Panc1 (cell line): ENCODE measurements around the gene KRT25. TPM values are rescaled to one million over a fixed set of nuclear protein-coding genes. Genes with fewer than 3 reads are reported as not detected.

Experiments used
- ATAC-seq: fragments of 200-7000 bp; cut with Tn5 transposase; 2 replicates; pipeline ENCODE4 v1.9.1; 2020; ENCODE audit warnings: mild to moderate bottlenecking, moderate library complexity
- BruUV-seq: library from RNA; stranded (reverse); fragments of 400-500 nt; replicated peaks from 2 replicates; lab custom pipeline; 2021; lab: Mats Ljungman, UMichigan
- CTCF ChIA-PET: fragments of 300-600 bp; sonication (Branson Sonifier 250); formaldehyde crosslinking; loops from one replicate; lab custom pipeline; 2022; ENCODE audit warnings: antibody characterized with exemption; lab: Charles Lee
- POLR2A ChIA-PET: fragments of 300-600 bp; sonication (Branson Sonifier 250); formaldehyde crosslinking; loops from one replicate; lab custom pipeline; 2022; ENCODE audit warnings: antibody characterized with exemption; lab: Charles Lee
- DNase-seq: peaks from one replicate; pipeline ENCODE4 v3.0.0-alpha.2; 2010; ENCODE audit warnings: low read depth, low spot score
- H3K27ac ChIP-seq: 2 replicates; pipeline ENCODE4 v1.5.1; 2011; ENCODE audit warnings: mild to moderate bottlenecking, low read length, inconsistent platforms
- H3K27me3 ChIP-seq: fragments of 200-500 bp; sonication (Bioruptor generic); 2 replicates; pipeline ENCODE4 v1.6.0; 2014; ENCODE audit warnings: low read length, inconsistent platforms; ENCODE audit not compliant: control insufficient read depth, insufficient read depth
- H3K36me3 ChIP-seq: fragments of 200-500 bp; sonication (Bioruptor generic); 2 replicates; pipeline ENCODE4 v1.5.1; 2014; ENCODE audit warnings: inconsistent platforms, mild to moderate bottlenecking, low read length, moderate library complexity; ENCODE audit not compliant: control insufficient read depth, insufficient read depth
- H3K4me1 ChIP-seq: 2 replicates; pipeline ENCODE4 v1.5.1; 2011; ENCODE audit warnings: inconsistent platforms, mild to moderate bottlenecking, low read length, moderate library complexity; ENCODE audit not compliant: control insufficient read depth, insufficient read depth
- H3K4me3 ChIP-seq, 2 experiments: 2 replicates each; pipeline ENCODE4 v1.5.1; 2011 to 2012; ENCODE audit warnings: low read depth in 2 of 2, low read length in 2 of 2, mild to moderate bottlenecking in 2 of 2, inconsistent platforms in 1 of 2, moderate library complexity in 1 of 2
- H3K9me3 ChIP-seq: fragments of 200-500 bp; sonication (Bioruptor generic); 2 replicates; pipeline ENCODE4 v1.5.1; 2014; ENCODE audit warnings: low read depth, mild to moderate bottlenecking, inconsistent platforms, low read length, moderate library complexity; ENCODE audit not compliant: control insufficient read depth, insufficient read depth
- POLR2AphosphoS5 ChIP-seq: IDR thresholded peaks from 2 replicates; pipeline ENCODE4 v1.6.1; 2012; ENCODE audit warnings: mild to moderate bottlenecking, low read depth, low read length, moderate library complexity
- SIN3A ChIP-seq: IDR thresholded peaks from 2 replicates; pipeline ENCODE4 v1.6.1; 2012; ENCODE audit warnings: low read depth, mild to moderate bottlenecking, low read length, moderate library complexity, borderline replicate concordance; ENCODE audit not compliant: insufficient read depth
- TCF7L2 ChIP-seq: IDR thresholded peaks from 2 replicates; pipeline ENCODE4 v1.6.1; 2011; ENCODE audit warnings: mild to moderate bottlenecking, low read depth, low read length, inconsistent platforms
- in situ Hi-C: cut with HindIII; loops from 2 replicates; pipeline ENCODE4 v1.10.0; 2016; ENCODE audit warnings: low sequenced_read_pairs, low pct_unique_long_range_greater_than_20kb
- intact Hi-C: fragments of 100-400 bp; cut with micrococcal nuclease; formaldehyde crosslinking; loops from one replicate; pipeline ENCODE4 v1.10.0; 2022; ENCODE audit not compliant: unreplicated experiment
- total RNA-seq: library from RNA; stranded (reverse); gene quantifications from one replicate; pipeline ENCODE4 v1.2.1, GENCODE V29; 2021; ENCODE audit not compliant: unreplicated experiment
- TF ChIP-seq, protein P1 (sequence below), 2 experiments: IDR thresholded peaks; 2 replicates each; pipeline ENCODE4 v1.6.1; 2011 to 2012; ENCODE audit warnings: low read depth in 2 of 2, control low read depth in 1 of 2, low read length in 1 of 2, mild to moderate bottlenecking in 1 of 2, moderate library complexity in 1 of 2; ENCODE audit not compliant: insufficient read depth in 1 of 2
- TF ChIP-seq, protein P2 (sequence below): fragments of 450-650 bp; IDR thresholded peaks from 2 replicates; pipeline ENCODE4 v1.5.1; 2017; ENCODE audit warnings: mild to moderate bottlenecking

KRT25 gene
- total RNA-seq, 1 experiment from 2014 or later: not detected

DNA sequence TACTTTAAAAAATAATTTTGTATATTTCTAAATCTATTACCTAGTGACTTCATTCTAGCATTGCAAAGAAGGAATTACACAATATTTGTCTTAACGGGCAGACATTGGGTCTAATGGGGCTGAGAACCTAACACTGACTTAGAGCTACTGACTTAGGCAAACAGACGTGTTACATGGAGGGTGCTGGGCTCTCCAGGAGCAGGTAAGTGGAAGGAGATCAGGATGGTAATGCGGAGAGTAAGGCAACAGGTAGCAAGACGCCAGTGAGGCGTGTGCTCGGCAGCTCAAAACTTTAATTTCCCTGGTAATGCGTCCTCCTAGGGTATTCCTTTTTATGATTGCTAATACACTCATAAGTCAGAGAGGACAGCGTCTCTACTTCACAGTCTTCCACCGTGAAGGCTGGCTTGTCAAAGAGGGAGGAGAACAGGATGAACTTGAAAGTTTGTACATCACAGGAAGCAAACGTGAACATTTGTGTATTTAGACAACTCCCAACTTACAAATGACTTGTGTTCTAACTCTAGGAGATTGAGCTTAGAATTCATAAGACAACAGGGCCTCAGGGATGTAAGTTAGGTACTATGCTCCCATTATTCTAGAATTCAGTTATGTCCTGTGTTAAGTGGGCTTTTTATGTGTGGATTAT lies 40.0 kb upstream of the KRT25 start:
- intact Hi-C loops: no loop called here
- peaks cover 27% of the 10 kb centered on the region for H3K27me3 ChIP-seq
- BruUV-seq: no TSS peak
- H3K4me1 ChIP-seq: no peaks in the 10 kb centered on the region
- DNase-seq (no peak), ATAC-seq (no peak)
- no peak overlapping the region for H3K4me3 ChIP-seq
- TF ChIP-seq SIN3A (no peak), TCF7L2 (no peak), POLR2AphosphoS5 (no peak)
- TF ChIP-seq, protein P1, sequence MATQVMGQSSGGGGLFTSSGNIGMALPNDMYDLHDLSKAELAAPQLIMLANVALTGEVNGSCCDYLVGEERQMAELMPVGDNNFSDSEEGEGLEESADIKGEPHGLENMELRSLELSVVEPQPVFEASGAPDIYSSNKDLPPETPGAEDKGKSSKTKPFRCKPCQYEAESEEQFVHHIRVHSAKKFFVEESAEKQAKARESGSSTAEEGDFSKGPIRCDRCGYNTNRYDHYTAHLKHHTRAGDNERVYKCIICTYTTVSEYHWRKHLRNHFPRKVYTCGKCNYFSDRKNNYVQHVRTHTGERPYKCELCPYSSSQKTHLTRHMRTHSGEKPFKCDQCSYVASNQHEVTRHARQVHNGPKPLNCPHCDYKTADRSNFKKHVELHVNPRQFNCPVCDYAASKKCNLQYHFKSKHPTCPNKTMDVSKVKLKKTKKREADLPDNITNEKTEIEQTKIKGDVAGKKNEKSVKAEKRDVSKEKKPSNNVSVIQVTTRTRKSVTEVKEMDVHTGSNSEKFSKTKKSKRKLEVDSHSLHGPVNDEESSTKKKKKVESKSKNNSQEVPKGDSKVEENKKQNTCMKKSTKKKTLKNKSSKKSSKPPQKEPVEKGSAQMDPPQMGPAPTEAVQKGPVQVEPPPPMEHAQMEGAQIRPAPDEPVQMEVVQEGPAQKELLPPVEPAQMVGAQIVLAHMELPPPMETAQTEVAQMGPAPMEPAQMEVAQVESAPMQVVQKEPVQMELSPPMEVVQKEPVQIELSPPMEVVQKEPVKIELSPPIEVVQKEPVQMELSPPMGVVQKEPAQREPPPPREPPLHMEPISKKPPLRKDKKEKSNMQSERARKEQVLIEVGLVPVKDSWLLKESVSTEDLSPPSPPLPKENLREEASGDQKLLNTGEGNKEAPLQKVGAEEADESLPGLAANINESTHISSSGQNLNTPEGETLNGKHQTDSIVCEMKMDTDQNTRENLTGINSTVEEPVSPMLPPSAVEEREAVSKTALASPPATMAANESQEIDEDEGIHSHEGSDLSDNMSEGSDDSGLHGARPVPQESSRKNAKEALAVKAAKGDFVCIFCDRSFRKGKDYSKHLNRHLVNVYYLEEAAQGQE (IDR thresholded peaks at IDR 0.05; ENCODE audit: insufficient read depth in 1 of 2, low read depth in 2 of 2, low read length in 1 of 2): no peak
- TF ChIP-seq, protein P2, sequence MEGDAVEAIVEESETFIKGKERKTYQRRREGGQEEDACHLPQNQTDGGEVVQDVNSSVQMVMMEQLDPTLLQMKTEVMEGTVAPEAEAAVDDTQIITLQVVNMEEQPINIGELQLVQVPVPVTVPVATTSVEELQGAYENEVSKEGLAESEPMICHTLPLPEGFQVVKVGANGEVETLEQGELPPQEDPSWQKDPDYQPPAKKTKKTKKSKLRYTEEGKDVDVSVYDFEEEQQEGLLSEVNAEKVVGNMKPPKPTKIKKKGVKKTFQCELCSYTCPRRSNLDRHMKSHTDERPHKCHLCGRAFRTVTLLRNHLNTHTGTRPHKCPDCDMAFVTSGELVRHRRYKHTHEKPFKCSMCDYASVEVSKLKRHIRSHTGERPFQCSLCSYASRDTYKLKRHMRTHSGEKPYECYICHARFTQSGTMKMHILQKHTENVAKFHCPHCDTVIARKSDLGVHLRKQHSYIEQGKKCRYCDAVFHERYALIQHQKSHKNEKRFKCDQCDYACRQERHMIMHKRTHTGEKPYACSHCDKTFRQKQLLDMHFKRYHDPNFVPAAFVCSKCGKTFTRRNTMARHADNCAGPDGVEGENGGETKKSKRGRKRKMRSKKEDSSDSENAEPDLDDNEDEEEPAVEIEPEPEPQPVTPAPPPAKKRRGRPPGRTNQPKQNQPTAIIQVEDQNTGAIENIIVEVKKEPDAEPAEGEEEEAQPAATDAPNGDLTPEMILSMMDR: no peak
- ChIA-PET CTCF (interaction anchor here (0.6 to 0.9 kb wide), 2 partner anchors 175 to 214 kb away, joined by 3 read pairs; no protein-coding TSS in a partner anchor), POLR2A (no interaction called here)
- H3K9me3 ChIP-seq: no peaks in the 10 kb centered on the region
- H3K27ac ChIP-seq: no peak overlapping the region
- in situ Hi-C loops: no loop called here
- H3K36me3 ChIP-seq: no peaks in the 10 kb centered on the region

DNA sequence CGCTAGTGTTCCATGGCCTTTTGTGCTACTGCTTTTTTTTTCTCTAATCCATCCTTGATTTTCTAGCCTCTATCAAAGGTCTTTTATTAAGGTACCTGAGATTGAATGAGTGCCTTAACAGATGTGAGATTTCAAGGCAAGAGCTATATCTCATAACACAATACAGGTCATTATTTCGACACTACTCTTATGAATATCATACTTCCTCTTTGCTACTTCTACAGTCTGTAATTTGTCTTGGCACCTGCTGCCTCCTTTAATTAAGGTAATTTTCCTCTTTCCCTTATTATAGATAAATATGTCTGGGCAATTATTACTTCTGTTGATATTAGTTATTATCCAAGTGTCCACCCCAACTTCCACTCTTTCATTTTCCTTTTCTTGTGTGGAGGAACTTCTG lies 39.3 kb upstream of the KRT25 start:
- DNase-seq (no peak), ATAC-seq (no peak)
- BruUV-seq: no TSS peak
- Histone ChIP-seq H3K9me3 (no peaks in the 10 kb centered on the region), H3K36me3 (no peaks in the 10 kb centered on the region), H3K4me1 (no peaks in the 10 kb centered on the region), H3K27me3 (peaks cover 22% of the 10 kb centered on the region), H3K4me3 (no peak overlapping the region), H3K27ac (no peak overlapping the region)
- TF ChIP-seq, protein P2: no peak
- TF ChIP-seq SIN3A (no peak), POLR2AphosphoS5 (no peak), TCF7L2 (no peak)
- TF ChIP-seq, protein P1 (IDR thresholded peaks at IDR 0.05; ENCODE audit: insufficient read depth in 1 of 2, low read depth in 2 of 2, low read length in 1 of 2): no peak
- POLR2A ChIA-PET: no interaction called here
- CTCF ChIA-PET: no interaction called here
- in situ Hi-C loops (no loop called here), intact Hi-C loops (loop anchor here (5.0 kb wide), 1 partner anchor 177 kb away; no protein-coding TSS in a partner anchor)
